HG03097 (cell line): ENCODE results near the gene ASB6.

Source experiments
- ATAC-seq: cut with Tn5 transposase; IDR thresholded peaks from one replicate; pipeline ENCODE4 v1.9.1; 2021; ENCODE audit not compliant: unreplicated experiment, low FRiP score

The ASB6 gene

GRCh38 chr9:129590466-129590865 is 51.5 kb downstream of the ASB6 start:
- ATAC-seq, result no peak

GRCh38 chr9:129587487-129588262 is 54.3 kb downstream of the ASB6 start:
- ATAC-seq, result no peak

- no peak for ATAC-seq
These were observed 55.3 kb downstream of the ASB6 start for GRCh38 chr9:129586685-129587084.

GRCh38 chr9:129586245-129586644 is 55.7 kb downstream of the ASB6 start:
- ATAC-seq, result no peak

GRCh38 chr9:129585352-129585751 is 56.6 kb downstream of the ASB6 start:
- ATAC-seq, result no peak
